A172 (cell line): Measurements from ENCODE around the gene PHKG1. TPM values are rescaled to one million over a fixed set of nuclear protein-coding genes. Genes with fewer than 3 reads are reported as not detected.
"Not testable (repeated sequence)": the region's sequence is repeated elsewhere in the genome, so short reads cannot be mapped to it uniquely, and the experiment has no call there.

Source experiments
- DNase-seq: peaks from one replicate; pipeline ENCODE4 v3.0.0-alpha.2; 2015; ENCODE audit warnings: low spot score
- total RNA-seq: library from RNA; depleted of rRNA; stranded (reverse); fragments of >200 nt; shearing (Covaris generic); gene quantifications from 2 replicates; pipeline ENCODE4 v1.2.3, GENCODE V29; 2014; rRNA removed

The PHKG1 gene
- total RNA-seq, 1 experiment from 2014 or later = 0.28 TPM

DNA sequence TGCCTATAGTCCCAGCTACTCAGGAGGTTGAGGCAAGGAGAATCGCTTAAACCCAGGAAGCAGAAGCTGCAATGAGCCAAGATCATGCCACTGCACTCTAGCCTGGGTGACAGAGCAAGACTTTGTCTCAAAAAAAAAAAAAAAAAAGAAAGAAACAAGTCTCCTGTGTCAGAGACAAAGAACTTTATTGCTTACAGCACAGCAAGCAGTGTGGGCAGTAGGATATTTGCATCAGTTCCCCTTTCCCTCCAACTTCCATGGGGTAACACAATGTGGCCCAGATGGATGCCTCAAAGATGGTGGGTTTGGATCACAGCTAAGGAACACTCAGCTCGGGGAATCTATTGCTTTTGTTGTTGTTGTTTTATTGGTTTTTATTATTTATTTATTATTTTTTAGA is 47.0 kb downstream of the PHKG1 start:
- not testable (repeated sequence) for DNase-seq

DNA sequence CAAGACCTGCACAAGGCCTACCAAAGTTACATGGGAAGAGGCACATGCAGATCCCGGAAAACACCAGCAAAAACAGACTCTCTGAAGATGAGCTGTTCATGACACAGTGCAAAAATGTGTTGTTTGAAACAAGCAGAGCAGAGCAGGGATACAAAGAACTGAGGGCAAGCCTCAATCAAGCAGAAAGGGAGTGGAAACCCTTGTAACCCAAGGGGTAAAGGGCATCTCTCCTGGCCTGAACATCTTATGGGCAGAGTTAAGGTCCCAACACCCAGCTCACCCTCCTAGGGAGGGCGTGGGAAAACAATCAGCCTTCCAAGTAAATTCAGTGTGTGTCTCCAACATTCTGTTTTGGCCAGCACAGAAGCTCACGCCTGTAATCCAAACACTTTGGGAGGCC is 52.0 kb downstream of the PHKG1 start:
- no peak for DNase-seq

DNA sequence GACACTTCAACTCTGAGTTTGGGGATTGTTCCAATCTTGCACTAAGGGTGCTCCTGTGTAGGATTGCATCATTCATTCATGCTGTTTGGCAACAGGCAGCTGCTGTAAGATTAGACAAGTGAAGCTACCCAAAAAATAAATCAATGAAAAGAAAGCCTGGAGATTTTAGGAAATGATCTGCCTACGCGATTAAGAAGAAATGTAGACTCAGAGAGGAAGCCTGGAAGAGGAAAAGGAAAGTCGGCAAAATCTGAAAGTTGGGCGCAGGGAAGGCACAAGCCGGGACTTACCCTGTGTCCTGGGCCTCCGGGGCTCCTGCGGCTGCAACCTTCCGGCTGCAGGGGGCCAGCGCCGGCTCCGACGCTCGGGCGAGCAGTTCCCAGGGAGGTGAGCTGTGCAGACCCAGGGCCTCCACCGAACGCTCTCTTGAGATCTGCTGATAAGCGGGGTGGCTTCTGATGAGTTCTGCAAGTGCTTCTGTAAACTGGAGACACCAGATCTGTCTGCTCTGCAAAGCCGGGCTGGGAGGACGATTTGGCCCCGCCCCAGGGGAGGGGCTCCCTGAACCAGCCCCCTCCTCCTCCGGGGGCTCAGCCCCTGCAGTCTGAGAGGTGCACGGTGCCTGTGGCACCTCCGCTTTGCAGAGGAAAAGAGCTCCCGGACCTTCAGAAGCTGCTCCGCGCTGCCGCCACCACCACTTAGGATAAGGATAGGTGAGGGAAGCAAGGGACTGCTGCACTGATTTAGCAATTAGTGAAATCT is 58.9 kb downstream of the PHKG1 start:
- DNase-seq = peak; percentile 83

DNA sequence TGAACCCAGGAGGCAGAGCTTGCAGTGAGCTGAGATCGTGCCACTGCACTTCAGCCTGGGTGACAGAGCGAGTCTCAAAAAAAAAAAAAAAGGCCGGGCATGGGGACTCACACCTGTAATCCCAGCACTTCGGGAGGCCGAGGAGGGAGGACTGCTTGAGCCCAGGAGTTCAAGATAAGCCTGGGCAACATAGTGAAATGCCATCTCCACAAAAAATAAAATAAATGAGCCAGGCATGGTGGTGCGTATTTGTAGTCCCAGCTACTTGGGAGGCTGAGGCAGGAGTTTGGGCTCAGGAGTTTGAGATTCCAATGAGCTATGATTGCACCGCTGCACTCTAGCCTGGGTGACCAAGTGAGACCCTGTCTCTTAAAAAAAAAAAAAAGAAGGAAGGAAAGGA is 60.2 kb downstream of the PHKG1 start:
- DNase-seq = not testable (repeated sequence)

DNA sequence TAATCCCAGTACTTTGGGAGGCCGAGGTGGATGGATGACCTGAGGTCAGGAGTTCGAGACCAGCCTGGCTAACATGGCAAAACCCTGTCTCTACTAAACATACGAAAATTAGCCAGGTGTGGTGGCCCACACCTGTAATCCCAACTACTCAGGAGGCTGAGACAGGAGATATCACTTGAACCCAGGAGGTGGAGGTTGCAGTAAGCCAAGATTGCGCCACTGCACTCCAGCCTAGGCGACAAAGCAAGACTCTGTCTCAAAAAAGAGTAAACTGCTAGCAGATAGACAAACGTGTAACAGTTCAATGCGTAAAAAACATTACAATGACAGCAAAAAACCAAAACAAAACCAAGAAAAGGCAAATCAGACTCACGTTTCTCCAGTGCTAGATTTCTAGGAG is 61.2 kb downstream of the PHKG1 start:
- not testable (repeated sequence) for DNase-seq

DNA sequence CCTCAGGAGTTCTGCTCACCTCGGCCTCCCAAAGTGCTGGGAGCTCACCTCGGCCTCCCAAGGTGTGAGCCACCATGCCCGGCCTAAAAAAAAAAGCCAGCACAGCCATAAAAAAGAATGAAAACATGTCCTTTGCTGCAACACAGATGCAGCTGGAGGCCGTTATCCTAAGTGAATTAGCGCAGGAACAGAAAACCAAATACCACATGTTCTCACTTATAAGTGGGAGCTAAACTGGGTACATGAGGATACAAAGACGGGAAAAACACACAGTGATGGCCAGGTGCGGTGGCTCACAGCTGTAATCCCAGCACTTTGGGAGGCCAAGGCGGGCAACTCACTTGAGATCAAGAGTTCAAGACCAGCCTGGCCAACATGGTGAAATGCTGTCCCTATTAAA is 62.4 kb downstream of the PHKG1 start:
- no peak for DNase-seq

Other genes starting within 250 kb of the PHKG1 start
- gene SEPTIN14, start 230.2 kb downstream of the PHKG1 start, total RNA-seq = not detected in 2 replicates
- gene ZNF713, start 205.5 kb downstream of the PHKG1 start, total RNA-seq = 2.7 and 3.4 TPM in 2 replicates
- gene MRPS17, start 141.1 kb downstream of the PHKG1 start, total RNA-seq = 23.3 and 26.9 TPM in 2 replicates
- 67.5 and 75.5 TPM in 2 replicates for gene NIPSNAP2, start 128.4 kb downstream of the PHKG1 start, total RNA-seq
- 98.8 and 102 TPM in 2 replicates for gene PSPH, start 41.5 kb downstream of the PHKG1 start, total RNA-seq
- 538 and 632 TPM in 2 replicates for gene CCT6A, start 41.2 kb downstream of the PHKG1 start, total RNA-seq
- gene SUMF2, start 28.7 kb downstream of the PHKG1 start, total RNA-seq = 112 and 128 TPM in 2 replicates
- 849 and 881 TPM in 2 replicates for gene CHCHD2, start 13.5 kb upstream of the PHKG1 start, total RNA-seq
- gene NUPR2, start 23.5 kb upstream of the PHKG1 start, total RNA-seq = not detected in 2 replicates